H1 (cell line): Measurements from ENCODE around the gene MUSTN1. TPM values are rescaled to one million over a fixed set of nuclear protein-coding genes. Genes with fewer than 3 reads are reported as not detected.

Source experiments
- BACH1 ChIP-seq: IDR thresholded peaks from 2 replicates; pipeline ENCODE4 v1.6.1; 2012; ENCODE audit warnings: low read length, improper control_type of control experiment
- BRCA1 ChIP-seq: IDR thresholded peaks from 2 replicates; pipeline ENCODE4 v1.6.1; 2012; ENCODE audit warnings: low read depth, low read length, improper control_type of control experiment
- CHD7 ChIP-seq: fragments of 300-600 bp; sonication (generic); IDR thresholded peaks from 2 replicates; pipeline ENCODE4 v1.7.1; 2012; ENCODE audit warnings: low read length, moderate library complexity, mild to moderate bottlenecking, inconsistent platforms; ENCODE audit not compliant: insufficient replicate concordance
- CREB1 ChIP-seq: IDR thresholded peaks from 2 replicates; pipeline ENCODE4 v1.6.1; 2012; ENCODE audit warnings: inconsistent platforms
- CTBP2 ChIP-seq: IDR thresholded peaks from 2 replicates; pipeline ENCODE4 v1.7.0; 2011; ENCODE audit warnings: borderline replicate concordance, mild to moderate bottlenecking, moderate library complexity, mixed read lengths, low read length; ENCODE audit not compliant: insufficient read depth, insufficient read length
- GABPA ChIP-seq: IDR thresholded peaks from 2 replicates; pipeline ENCODE4 v1.6.1; 2011; ENCODE audit warnings: mild to moderate bottlenecking, low read length, moderate library complexity, borderline replicate concordance; ENCODE audit not compliant: insufficient read depth
- MAX ChIP-seq: IDR thresholded peaks from 2 replicates; pipeline ENCODE4 v1.6.1; 2012; ENCODE audit warnings: inconsistent platforms
- RAD21 ChIP-seq, 2 experiments: IDR thresholded peaks in 1 of 2; conservative IDR thresholded peaks in 1 of 2; 2 replicates each; pipeline ENCODE4 v1.6.1; 2011; ENCODE audit warnings: low read depth in 2 of 2, low read length in 2 of 2, improper control_type of control experiment in 1 of 2, inconsistent platforms in 1 of 2, mild to moderate bottlenecking in 1 of 2, moderate library complexity in 1 of 2
- TEAD4 ChIP-seq: IDR thresholded peaks from 2 replicates; pipeline ENCODE4 v1.6.1; 2012; ENCODE audit warnings: low read depth, low read length, inconsistent platforms, mixed read lengths
- USF2 ChIP-seq: IDR thresholded peaks from 2 replicates; pipeline ENCODE4 v1.6.1; 2011; ENCODE audit warnings: low read length, improper control_type of control experiment
- polyA plus RNA-seq, 7 experiments: library from polyadenylated mRNA; depleted of rRNA in 3 of 7; stranded (reverse) in 5 of 7; unstranded in 2 of 7; fragments of >200 nt in 5 of 7; fragments of 200-250 nt in 2 of 7; gene quantifications; 1 replicate in 5 of 7; 2 replicates in 1 of 7; 4 replicates in 1 of 7; pipeline versions ENCODE4 v1.2.1 to v1.2.3, GENCODE V29; 2011 to 2013; ENCODE audit warnings: missing spikeins in 2 of 7, mixed read lengths in 2 of 7
- total RNA-seq: library from RNA; stranded (reverse); fragmentation: NEBNext Ultra II Directional; extraction: Animal tissue kit (Norgen Biotek cat#: 25700); gene quantifications from 2 replicates; pipeline ENCODE4 v1.2.1, GENCODE V29; 2021

The MUSTN1 gene
- total and polyA plus RNA-seq, 2 of the 8 experiments (the other 6 are each of a cell fraction or from before 2014, with no cell fraction given), result 1.1 to 2.4 TPM

- TF ChIP-seq CHD7 (no peak), RAD21 (IDR thresholded peaks at IDR 0.05 in 1 of 2, conservative IDR thresholded peaks at IDR 0.05 in 1 of 2; ENCODE audit: low read depth in 2 of 2, low read length in 2 of 2) (peak; percentile 67 to 76), GABPA (peak; percentile 44; the same call in 1 of the 2 replicates), CREB1 (peak; percentile 54), BACH1 (no peak), CTBP2 (no peak), BRCA1 (no peak), USF2 (peak; percentile 50; the same call in 1 of the 2 replicates), MAX (peak; percentile 33; the same call in 1 of the 2 replicates), TEAD4 (no peak)
Measured at GRCh38 chr3:52820736-52821135, 14.1 kb downstream of the MUSTN1 start (continued).
